GM21786 (cell line): ENCODE data around the gene XRCC3.

Experiments
- ATAC-seq: cut with Tn5 transposase; IDR thresholded peaks from one replicate; pipeline ENCODE4 v1.9.1; 2021; ENCODE audit not compliant: unreplicated experiment

XRCC3 gene

GRCh38 chr14:103707329-103708263, 7.7 kb downstream of the XRCC3 start:
- no peak for ATAC-seq

DNA sequence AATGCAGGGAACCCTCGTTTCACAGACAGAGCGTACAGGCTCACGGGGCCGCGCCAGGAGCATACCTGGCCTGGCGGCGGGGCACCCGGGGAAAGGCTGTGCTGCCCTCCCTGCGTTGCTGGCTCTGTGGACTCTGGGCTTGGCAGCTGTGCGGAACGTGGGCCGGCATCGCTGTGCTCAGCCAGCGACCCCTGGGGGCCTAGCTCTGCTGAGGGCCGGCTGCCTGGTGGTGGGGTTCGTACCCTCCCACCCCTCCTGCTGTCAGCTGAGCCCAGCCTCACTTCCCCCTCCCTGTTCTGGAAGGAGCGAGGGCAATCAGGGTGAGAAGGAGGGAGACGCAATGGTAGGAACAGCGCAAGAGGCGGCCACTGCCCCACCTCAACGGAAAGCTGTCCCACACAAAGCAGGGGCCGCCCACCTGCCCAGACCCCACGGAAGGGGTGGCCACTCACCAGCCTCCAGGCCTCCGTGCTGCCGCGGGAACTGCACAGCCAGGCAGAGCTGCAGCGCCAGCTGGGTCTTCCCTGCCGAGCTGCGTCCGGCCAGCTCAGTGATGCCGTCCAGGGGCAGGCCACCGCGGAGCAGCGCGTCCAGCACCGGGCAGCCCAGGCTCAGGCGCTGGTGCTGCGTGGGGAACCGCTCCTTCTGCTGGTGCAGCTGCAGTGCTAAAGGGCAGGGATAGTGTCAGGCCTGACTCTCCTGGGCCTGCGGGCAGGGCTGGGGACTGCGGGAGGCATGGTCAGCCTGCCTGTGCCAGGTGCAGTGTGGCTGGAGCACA, 8.5 kb downstream of the XRCC3 start:
- ATAC-seq: no peak

DNA sequence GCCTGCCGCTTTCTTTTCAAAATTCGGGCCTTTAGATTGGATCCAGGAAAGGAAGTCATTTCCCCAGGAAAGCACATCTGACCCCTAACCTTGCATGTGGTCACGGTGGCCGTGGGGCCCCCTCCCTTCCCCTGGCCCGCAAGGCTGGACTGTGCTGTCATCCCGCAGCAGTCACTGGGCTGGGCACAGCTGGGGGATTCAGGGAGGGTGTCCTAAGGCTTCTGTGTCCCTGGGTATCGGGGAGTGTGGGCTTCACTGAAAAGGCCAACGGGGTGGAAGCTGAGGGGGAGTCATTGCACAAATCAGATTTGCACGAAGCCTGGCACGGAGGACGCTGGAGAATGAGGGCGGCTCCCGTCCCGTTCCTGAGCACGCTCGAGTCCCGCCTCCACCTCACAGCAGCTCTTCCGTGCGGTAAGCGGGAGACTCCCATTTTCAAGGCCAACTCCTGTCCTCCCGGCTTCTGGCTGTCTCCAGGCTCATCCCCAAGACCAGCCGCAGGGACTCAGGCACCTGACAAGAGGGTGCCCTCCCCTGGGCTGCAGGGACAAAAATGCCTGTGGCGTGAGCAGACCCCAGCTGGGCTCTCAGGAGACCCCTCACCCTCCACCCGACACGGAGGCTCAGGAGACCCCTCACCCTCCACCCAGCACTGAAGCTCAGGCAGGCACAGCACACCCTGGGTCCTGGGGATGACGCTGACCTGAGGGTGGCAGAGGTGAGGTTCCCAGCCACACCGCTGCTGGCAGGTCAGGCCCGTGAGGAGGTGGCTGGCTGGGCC, 9.6 kb downstream of the XRCC3 start:
- ATAC-seq: no peak

DNA sequence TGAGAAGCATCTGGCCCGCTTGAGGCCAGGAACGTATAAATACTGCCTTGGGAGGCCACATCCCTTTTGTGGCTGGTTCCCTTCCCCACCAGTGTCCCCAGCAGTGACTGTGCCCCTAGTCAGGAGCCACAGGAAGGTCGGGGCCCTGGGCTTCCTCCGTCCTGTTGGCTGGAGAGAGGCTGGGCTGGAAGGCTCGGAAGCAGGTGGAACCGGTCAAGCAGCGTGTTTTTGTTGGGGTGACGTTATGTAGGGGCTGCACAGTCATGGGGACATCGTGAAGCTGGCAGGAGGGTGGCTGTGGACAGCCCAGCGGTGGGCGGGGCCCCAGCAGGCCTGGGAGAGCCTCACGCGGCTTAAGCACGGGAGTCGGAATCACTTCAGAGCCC, 10.1 kb downstream of the XRCC3 start:
- no peak for ATAC-seq

GRCh38 chr14:103704708-103705107, 10.5 kb downstream of the XRCC3 start:
- ATAC-seq: no peak

DNA sequence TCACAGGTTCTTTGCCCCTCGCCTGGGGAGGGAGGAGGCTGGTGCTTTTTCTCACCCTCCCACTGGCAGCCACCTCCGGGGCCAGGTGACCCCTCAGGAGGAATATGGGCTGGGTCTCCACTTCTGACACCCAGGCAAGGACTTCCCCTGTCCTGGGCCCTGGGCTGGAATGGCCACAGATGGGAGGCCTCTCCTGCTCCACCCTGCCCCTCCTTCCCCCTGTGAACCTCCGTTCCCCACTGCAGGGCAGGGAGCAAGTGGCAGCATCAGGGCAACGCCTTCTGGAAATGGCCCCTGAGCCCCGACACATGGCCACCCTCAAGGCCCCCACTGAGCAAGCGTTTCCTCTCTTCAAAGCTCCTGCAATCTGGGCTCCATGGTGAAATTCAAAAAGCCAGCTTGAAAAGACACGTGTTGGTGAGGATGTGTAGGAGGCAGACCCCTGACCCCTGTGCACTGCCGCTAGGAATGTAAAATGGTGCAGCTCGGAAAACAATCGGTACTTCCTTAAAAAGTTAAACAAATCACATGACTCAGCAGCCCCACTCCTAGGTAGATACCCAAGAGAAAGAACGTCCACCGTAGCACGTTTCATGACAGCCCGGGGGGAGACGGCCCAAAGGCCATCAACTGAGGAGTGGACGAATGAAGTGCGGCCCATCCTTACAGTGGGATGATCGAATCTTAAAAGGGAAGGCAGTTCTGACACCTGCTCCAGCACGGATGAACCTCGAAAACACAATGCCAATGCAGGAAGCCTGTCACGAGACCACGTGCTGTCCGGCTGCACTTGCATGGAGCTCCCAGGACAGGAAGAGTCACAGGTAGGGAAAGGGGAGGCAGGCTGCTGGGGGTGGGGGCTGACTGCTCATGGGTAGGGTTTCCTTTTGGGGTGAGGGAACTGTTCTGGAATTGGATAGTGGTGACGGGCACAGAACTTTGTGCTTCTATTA, 11.5 kb downstream of the XRCC3 start:
- ATAC-seq: no peak

DNA sequence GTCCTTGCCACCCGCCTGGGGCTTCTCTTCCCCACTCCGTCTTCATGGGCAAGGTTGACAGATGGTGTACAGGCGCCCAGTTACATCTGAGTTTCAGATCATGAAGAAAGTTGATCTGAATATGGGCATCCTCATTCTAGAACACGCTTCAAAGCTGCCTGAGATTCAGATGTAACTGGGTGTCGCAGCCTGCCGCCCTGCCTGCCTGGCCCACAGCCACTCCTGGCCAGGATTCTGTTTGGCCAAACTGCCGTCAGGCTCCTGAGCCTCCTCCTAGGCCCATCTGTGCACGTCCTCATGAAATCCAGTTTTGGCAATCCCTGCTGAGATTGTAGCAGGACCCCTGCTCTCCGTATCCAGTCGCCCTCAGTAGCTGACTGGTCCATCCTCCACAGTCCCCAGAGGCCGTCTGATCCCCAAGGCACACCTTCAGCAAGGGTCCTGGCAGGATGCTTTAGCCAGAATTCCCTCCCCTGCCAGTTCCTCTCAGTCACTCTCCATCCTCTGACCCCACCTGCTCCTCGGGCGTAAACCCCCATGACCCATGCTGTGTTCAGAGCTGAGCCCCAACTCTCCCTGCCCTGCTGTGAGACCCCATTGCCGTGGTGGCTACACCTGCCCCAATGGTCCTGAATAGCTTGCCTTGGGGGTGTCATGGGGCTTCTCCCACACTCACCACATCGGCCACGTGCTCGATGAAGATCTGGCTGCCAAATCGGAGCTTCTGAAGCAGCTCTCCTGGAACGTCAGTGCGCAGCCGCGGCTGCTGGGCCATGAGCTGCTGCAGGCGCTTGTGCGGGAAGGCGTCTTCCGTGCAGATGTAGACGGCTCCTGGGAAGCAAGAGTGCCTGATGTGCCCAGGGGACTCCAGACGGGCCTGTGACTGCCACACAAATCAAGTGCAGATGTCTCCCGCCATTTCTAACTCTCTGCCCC, 12.5 kb downstream of the XRCC3 start:
- ATAC-seq: no peak

DNA sequence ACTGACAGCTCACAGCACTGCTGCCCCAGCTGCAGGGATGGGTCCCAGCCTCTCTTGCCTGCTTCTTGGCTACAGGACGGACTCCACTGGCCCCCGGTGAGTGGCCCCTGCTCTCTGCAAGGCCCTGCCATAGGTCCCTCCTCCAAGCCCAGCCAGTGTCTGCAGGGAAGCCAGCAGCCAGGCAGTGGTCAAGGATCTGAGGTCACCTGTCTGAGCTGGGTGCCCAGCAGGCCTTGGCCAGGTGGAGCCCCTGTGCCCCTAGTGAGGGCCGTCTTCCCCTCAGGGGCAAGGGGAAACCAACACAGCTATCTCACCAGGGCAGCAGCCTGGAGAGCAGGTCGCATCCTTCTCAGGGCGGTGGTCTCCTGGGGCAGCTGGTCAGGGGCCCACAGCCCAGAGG, 13.2 kb downstream of the XRCC3 start:
- no peak for ATAC-seq

- no peak for ATAC-seq
Observed at GRCh38 chr14:103700753-103701490, 14.3 kb downstream of the XRCC3 start.

- no peak for ATAC-seq
Observed at GRCh38 chr14:103699901-103700752, 15.1 kb downstream of the XRCC3 start.

- no peak for ATAC-seq
Observed at GRCh38 chr14:103699261-103699661, 16.0 kb downstream of the XRCC3 start.

- ATAC-seq: no peak
Observed at GRCh38 chr14:103698380-103699260, 16.6 kb downstream of the XRCC3 start.

DNA sequence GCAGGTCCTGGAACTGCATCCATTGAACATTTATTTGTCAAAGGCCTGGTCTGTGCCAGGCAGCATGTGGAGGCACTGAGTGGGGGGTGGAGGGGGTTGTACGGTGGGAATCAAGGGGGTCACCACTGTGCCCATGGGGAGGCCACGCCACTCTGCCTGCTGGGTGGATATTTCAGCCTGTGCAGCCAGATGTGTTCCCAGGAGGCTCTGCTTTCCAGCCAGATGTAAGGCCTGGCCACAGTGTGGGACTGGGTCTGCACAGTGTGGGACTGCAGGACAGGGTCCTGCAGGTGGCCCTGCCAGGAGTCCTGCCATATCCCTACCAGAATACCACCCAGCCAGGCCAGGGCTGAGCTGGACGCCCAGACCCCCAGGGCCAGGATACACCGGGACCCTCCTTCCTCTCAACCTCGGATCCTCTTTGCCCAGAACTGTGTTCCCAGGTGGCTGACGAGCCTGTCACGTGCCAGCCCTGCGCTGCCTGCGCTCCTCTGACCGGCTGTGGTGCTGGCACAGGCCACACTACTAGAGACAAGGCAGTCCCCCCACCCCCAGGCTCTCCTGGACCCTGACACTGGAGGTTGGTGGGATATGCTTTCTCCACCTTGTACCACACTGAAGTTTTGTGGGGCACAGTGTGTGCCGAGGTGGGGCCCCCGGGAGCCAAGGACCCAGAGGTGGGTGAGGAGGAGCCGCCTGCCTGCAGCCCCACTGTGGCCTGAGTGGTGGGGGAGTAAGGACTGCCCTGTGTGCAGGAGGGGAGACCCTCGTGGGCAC, 17.5 kb downstream of the XRCC3 start:
- ATAC-seq: no peak

DNA sequence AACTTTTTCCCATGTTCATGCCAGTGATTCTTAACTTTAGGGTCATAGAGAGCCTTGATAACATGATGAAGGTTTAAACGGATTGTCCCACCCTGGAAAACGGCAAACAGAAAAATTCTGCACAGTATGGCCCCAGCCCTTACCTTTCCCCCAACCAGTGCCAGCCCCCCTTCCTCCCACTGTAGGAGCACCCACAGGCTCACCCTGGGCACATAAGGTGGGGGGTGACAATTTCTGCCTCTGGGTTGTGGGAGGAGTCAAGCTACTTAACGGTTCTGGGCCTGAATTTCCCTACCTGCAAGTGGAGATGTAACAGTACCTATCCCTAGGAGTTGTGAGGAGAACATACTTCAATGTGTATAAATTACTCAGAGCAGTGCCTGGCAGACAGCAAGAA, 18.0 kb downstream of the XRCC3 start:
- ATAC-seq: no peak

- no peak for ATAC-seq
Observed at GRCh38 chr14:103696466-103697071, 18.7 kb downstream of the XRCC3 start.

DNA sequence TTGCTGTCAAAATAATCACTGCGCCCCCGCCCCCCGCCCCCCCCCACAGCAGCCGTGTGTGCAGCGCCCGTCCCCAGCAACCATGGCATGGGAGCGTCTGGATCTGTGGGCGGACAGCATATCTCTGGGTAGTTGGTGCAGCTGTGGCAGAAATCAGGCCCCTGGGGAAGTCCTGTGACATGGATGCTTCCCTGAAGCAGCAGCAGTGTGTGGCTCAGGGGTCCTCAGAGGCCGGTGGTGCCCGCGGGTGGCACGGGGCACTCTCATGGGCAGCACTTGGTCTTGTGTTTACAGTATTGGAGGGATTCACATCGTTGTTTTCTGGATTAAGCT, 19.2 kb downstream of the XRCC3 start:
- no peak for ATAC-seq
